ENCODE measurements around the gene KCNQ1.

GRCh38 chr11:2583605-2583958 is 138.8 kb downstream of the KCNQ1 start:
- TF ChIP-seq CTCF (IDR thresholded peaks at IDR 0.05), result no peak
- TF ChIP-seq POLR2A (IDR thresholded peaks at IDR 0.05), result no peak

Data from gastroesophageal sphincter (tissue), 3 donors.